Measurements from ENCODE around the gene NKAIN1. TPM values are rescaled to one million over a fixed set of nuclear protein-coding genes. Genes with fewer than 3 reads are reported as not detected.

NKAIN1 gene
- total RNA-seq, 1 experiment from 2014 or later: 1.4 TPM

DNA sequence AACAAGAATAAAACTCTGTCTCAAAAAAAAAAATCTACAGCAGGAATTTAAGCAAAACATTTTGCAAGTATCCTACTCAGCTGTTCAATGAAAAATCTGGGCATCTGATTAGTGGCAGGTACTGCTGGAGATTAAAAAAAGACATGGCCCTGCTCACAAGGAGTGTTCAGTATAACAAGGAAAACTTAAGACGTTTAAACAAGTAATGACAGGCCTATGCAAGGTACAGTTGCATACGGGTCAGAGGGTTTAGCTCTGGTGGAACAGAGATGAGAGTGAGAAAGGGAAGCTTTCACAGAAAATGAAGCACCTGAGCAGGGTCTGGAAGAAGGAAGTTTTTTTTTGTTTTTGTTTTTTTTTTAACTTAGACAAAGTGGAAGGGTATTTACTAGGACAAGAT lies 33.9 kb upstream of the NKAIN1 start:
- no peak overlapping the region for H3K4me3 ChIP-seq (ENCODE audit: low read depth, low read length, poor library complexity, severe bottlenecking)
- DNase-seq (ENCODE audit: low spot score): no peak
- ChIA-PET CTCF (no interaction called here), POLR2A (ENCODE audit: low non-redundant PET) (no interaction called here)
- TF ChIP-seq, protein P1, sequence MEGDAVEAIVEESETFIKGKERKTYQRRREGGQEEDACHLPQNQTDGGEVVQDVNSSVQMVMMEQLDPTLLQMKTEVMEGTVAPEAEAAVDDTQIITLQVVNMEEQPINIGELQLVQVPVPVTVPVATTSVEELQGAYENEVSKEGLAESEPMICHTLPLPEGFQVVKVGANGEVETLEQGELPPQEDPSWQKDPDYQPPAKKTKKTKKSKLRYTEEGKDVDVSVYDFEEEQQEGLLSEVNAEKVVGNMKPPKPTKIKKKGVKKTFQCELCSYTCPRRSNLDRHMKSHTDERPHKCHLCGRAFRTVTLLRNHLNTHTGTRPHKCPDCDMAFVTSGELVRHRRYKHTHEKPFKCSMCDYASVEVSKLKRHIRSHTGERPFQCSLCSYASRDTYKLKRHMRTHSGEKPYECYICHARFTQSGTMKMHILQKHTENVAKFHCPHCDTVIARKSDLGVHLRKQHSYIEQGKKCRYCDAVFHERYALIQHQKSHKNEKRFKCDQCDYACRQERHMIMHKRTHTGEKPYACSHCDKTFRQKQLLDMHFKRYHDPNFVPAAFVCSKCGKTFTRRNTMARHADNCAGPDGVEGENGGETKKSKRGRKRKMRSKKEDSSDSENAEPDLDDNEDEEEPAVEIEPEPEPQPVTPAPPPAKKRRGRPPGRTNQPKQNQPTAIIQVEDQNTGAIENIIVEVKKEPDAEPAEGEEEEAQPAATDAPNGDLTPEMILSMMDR (conservative IDR thresholded peaks at IDR 0.05; ENCODE audit: low read depth, low read length): no peak
- TF ChIP-seq EZH2 (IDR thresholded peaks at IDR 0.05; ENCODE audit: borderline replicate concordance, low read depth, low read length, poor library complexity, severe bottlenecking): no peak
- no peak overlapping the region for H3K27ac ChIP-seq (ENCODE audit: low read depth, low read length, poor library complexity, severe bottlenecking)
- peaks cover 79% of the 10 kb centered on the region for H3K36me3 ChIP-seq (ENCODE audit: insufficient read depth, low read length, poor library complexity, severe bottlenecking)
- H3K9me3 ChIP-seq (ENCODE audit: low read depth, low read length, poor library complexity, severe bottlenecking): no peaks in the 10 kb centered on the region
- intact Hi-C loops (cut with micrococcal nuclease; ENCODE audit: unreplicated experiment): no loop called here
- no peaks in the 10 kb centered on the region for H3K27me3 ChIP-seq (replicated peaks; ENCODE audit: insufficient read depth, low read depth, low read length, poor library complexity)
- no TSS peak for BruUV-seq (replicated peaks)
- no peaks in the 10 kb centered on the region for H3K4me1 ChIP-seq (ENCODE audit: insufficient read depth, low read length, poor library complexity, severe bottlenecking)

- no peak for DNase-seq (ENCODE audit: low spot score)
- no peaks in the 10 kb centered on the region for H3K4me1 ChIP-seq (ENCODE audit: insufficient read depth, low read length, poor library complexity, severe bottlenecking)
- H3K36me3 ChIP-seq (ENCODE audit: insufficient read depth, low read length, poor library complexity, severe bottlenecking): peaks cover 76% of the 10 kb centered on the region
- intact Hi-C loops (cut with micrococcal nuclease; ENCODE audit: unreplicated experiment): no loop called here
- H3K4me3 ChIP-seq (ENCODE audit: low read depth, low read length, poor library complexity, severe bottlenecking): no peak overlapping the region
- no peaks in the 10 kb centered on the region for H3K9me3 ChIP-seq (ENCODE audit: low read depth, low read length, poor library complexity, severe bottlenecking)
- H3K27ac ChIP-seq (ENCODE audit: low read depth, low read length, poor library complexity, severe bottlenecking): no peak overlapping the region
- TF ChIP-seq, protein P1 (conservative IDR thresholded peaks at IDR 0.05; ENCODE audit: low read depth, low read length): no peak
- no peak for TF ChIP-seq EZH2 (IDR thresholded peaks at IDR 0.05; ENCODE audit: borderline replicate concordance, low read depth, low read length, poor library complexity, severe bottlenecking)
- no TSS peak for BruUV-seq (replicated peaks)
- ChIA-PET CTCF (no interaction called here), POLR2A (ENCODE audit: low non-redundant PET) (no interaction called here)
- no peaks in the 10 kb centered on the region for H3K27me3 ChIP-seq (replicated peaks; ENCODE audit: insufficient read depth, low read depth, low read length, poor library complexity)
Measured at GRCh38 chr1:31272369-31272768, 32.7 kb upstream of the NKAIN1 start.

DNA sequence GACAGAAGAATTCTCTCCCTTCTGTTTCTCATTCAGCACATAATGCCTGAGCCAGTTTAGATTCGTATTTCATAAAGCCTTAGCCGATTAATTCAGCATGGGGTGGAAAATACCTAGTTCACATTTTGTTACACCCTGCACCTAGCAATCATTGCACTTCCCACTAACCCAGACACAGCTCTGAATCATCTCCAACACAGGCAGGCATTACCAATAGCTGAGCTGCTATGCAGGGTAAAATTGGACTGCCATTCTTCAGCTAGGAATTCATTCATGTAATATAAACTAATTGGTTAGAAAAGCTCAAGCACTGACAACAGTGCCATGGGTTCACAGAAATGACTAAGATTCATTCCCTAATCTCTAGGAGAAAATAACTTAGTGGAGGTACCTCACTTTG lies 26.9 kb upstream of the NKAIN1 start:
- intact Hi-C loops (cut with micrococcal nuclease; ENCODE audit: unreplicated experiment): no loop called here
- no peak for TF ChIP-seq EZH2 (IDR thresholded peaks at IDR 0.05; ENCODE audit: borderline replicate concordance, low read depth, low read length, poor library complexity, severe bottlenecking)
- TF ChIP-seq, protein P1 (conservative IDR thresholded peaks at IDR 0.05; ENCODE audit: low read depth, low read length): no peak
- BruUV-seq (replicated peaks): no TSS peak
- Histone ChIP-seq H3K27me3 (replicated peaks; ENCODE audit: insufficient read depth, low read depth, low read length, poor library complexity) (no peaks in the 10 kb centered on the region), H3K9me3 (ENCODE audit: low read depth, low read length, poor library complexity, severe bottlenecking) (no peaks in the 10 kb centered on the region), H3K27ac (ENCODE audit: low read depth, low read length, poor library complexity, severe bottlenecking) (no peak overlapping the region), H3K4me3 (ENCODE audit: low read depth, low read length, poor library complexity, severe bottlenecking) (no peak overlapping the region), H3K36me3 (ENCODE audit: insufficient read depth, low read length, poor library complexity, severe bottlenecking) (peaks cover 74% of the 10 kb centered on the region), H3K4me1 (ENCODE audit: insufficient read depth, low read length, poor library complexity, severe bottlenecking) (no peaks in the 10 kb centered on the region)
- POLR2A ChIA-PET (ENCODE audit: low non-redundant PET): no interaction called here
- CTCF ChIA-PET: no interaction called here
- no peak for DNase-seq (ENCODE audit: low spot score)

Measured in A673 (cell line).